ENCODE data around the gene CA10. TPM values are rescaled to one million over a fixed set of nuclear protein-coding genes. Genes with fewer than 3 reads are reported as not detected.

CA10 gene
- total and polyA plus RNA-seq, 2 donors (not counting 3 experiments of a cell fraction or from before 2014, with no cell fraction given) = not detected

DNA sequence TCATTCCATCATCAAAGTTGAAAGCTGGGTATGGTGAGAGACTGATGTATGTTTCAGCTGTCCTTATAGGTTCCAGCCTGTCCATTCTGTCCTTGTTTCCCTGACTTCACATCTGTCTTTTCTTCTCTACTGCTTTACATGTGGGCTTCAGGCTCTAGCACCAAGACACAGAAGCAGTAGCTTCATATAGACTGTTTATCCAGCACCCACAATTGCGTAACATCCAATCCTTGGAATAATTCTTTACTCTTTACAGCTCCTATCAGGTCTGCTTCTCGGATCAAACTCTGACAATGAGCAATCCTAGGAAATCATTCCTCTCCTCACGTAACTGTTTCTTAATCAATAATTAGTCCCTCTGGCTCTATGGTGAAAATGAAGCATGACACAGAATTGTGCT lies 158.9 kb downstream of the CA10 start:
- POLR2A ChIA-PET = no interaction called here
- TF ChIP-seq MYC (IDR thresholded peaks at IDR 0.05; ENCODE audit: low read depth, low read length) = no peak
- no peak for TF ChIP-seq JUN (IDR thresholded peaks at IDR 0.05; ENCODE audit: borderline replicate concordance, insufficient read depth, insufficient read length, low read depth)
- no peak for TF ChIP-seq POLR2A (IDR thresholded peaks at IDR 0.05; ENCODE audit: low read depth, low read length)
- TF ChIP-seq, protein P1, sequence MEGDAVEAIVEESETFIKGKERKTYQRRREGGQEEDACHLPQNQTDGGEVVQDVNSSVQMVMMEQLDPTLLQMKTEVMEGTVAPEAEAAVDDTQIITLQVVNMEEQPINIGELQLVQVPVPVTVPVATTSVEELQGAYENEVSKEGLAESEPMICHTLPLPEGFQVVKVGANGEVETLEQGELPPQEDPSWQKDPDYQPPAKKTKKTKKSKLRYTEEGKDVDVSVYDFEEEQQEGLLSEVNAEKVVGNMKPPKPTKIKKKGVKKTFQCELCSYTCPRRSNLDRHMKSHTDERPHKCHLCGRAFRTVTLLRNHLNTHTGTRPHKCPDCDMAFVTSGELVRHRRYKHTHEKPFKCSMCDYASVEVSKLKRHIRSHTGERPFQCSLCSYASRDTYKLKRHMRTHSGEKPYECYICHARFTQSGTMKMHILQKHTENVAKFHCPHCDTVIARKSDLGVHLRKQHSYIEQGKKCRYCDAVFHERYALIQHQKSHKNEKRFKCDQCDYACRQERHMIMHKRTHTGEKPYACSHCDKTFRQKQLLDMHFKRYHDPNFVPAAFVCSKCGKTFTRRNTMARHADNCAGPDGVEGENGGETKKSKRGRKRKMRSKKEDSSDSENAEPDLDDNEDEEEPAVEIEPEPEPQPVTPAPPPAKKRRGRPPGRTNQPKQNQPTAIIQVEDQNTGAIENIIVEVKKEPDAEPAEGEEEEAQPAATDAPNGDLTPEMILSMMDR (IDR thresholded peaks at IDR 0.05; ENCODE audit: extremely low read depth in 1 of 2, insufficient read depth in 1 of 2, low read depth in 1 of 2, low read length in 2 of 2) = no peak
- no peak for TF ChIP-seq POLR2AphosphoS5 (IDR thresholded peaks at IDR 0.05; ENCODE audit: insufficient read depth, low read depth, low read length)
- TF ChIP-seq EZH2 (IDR thresholded peaks at IDR 0.05; ENCODE audit: borderline replicate concordance, low read depth, low read length, severe bottlenecking) = no peak
- TF ChIP-seq, protein P2, sequence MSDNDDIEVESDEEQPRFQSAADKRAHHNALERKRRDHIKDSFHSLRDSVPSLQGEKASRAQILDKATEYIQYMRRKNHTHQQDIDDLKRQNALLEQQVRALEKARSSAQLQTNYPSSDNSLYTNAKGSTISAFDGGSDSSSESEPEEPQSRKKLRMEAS (IDR thresholded peaks at IDR 0.05; ENCODE audit: insufficient read depth, insufficient read length) = no peak
- TF ChIP-seq FOS (IDR thresholded peaks at IDR 0.05; ENCODE audit: borderline replicate concordance, insufficient read depth, low read length) = no peak
- TF ChIP-seq GATA2 (IDR thresholded peaks at IDR 0.05; ENCODE audit: insufficient read depth, insufficient read length, low read depth, low read length) = no peak
- CTCF ChIA-PET = no interaction called here
- no peaks in the 10 kb centered on the region for H3K27me3 ChIP-seq (ENCODE audit: control insufficient read depth in 2 of 2, insufficient read depth in 2 of 2, low read length in 2 of 2)
- no peaks in the 10 kb centered on the region for H3K79me2 ChIP-seq (ENCODE audit: control insufficient read depth, insufficient read depth, low read length)
- no peak overlapping the region for H3K27ac ChIP-seq (ENCODE audit: insufficient read depth, low read depth, low read length)
- no peak overlapping the region for H3K4me2 ChIP-seq (ENCODE audit: insufficient read depth, low read length)
- H2AFZ ChIP-seq (ENCODE audit: low read depth, low read length) = no peak overlapping the region
- H3K4me3 ChIP-seq (replicated peaks in 1 of 3; ENCODE audit: insufficient read depth in 1 of 3, low read depth in 1 of 3, low read length in 3 of 3) = no peak overlapping the region
- peaks cover 5% of the 10 kb centered on the region for H3K9me3 ChIP-seq (replicated peaks; ENCODE audit: control insufficient read depth, insufficient read depth, low read length)
- H4K20me1 ChIP-seq (replicated peaks; ENCODE audit: control insufficient read depth, extremely low read depth, insufficient read depth, low read length) = no peaks in the 10 kb centered on the region
- FAIRE-seq (no peak), DNase-seq (ENCODE audit: low read depth, low spot score) (no peak)
- dilution Hi-C loops (cut with MboI; ENCODE audit: extremely low pct_ligation_motif_present, low sequenced_read_pairs) (no loop called here), intact Hi-C loops (cut with micrococcal nuclease) (no loop called here)
- H3K9ac ChIP-seq (replicated peaks; ENCODE audit: extremely low read depth, insufficient read depth, low read length) = no peak overlapping the region
- H3K4me1 ChIP-seq (ENCODE audit: control insufficient read depth, extremely low read depth, insufficient read depth, low read length) = no peaks in the 10 kb centered on the region
- H3K36me3 ChIP-seq (ENCODE audit: control insufficient read depth in 2 of 2, extremely low read depth in 1 of 2, insufficient read depth in 2 of 2, low read length in 2 of 2) = no peaks in the 10 kb centered on the region
- H3K9me1 ChIP-seq (replicated peaks; ENCODE audit: control insufficient read depth, extremely low read depth, insufficient read depth, low read length) = no peaks in the 10 kb centered on the region
- BruUV-seq (replicated peaks) = no TSS peak
